GM21528 (cell line): Measurements from ENCODE around the gene IBTK.
A peak's percentile ranks its signal among the peaks of the same experiment; 100 is the strongest.
"Not testable (repeated sequence)": the region's sequence is repeated elsewhere in the genome, so short reads cannot be mapped to it uniquely, and the experiment has no call there.

Experiments
- ATAC-seq: cut with Tn5 transposase; IDR thresholded peaks from one replicate; pipeline ENCODE4 v1.9.1; 2021; ENCODE audit warnings: mild to moderate bottlenecking, moderate library complexity; ENCODE audit not compliant: unreplicated experiment, low FRiP score

Gene IBTK, protein sequence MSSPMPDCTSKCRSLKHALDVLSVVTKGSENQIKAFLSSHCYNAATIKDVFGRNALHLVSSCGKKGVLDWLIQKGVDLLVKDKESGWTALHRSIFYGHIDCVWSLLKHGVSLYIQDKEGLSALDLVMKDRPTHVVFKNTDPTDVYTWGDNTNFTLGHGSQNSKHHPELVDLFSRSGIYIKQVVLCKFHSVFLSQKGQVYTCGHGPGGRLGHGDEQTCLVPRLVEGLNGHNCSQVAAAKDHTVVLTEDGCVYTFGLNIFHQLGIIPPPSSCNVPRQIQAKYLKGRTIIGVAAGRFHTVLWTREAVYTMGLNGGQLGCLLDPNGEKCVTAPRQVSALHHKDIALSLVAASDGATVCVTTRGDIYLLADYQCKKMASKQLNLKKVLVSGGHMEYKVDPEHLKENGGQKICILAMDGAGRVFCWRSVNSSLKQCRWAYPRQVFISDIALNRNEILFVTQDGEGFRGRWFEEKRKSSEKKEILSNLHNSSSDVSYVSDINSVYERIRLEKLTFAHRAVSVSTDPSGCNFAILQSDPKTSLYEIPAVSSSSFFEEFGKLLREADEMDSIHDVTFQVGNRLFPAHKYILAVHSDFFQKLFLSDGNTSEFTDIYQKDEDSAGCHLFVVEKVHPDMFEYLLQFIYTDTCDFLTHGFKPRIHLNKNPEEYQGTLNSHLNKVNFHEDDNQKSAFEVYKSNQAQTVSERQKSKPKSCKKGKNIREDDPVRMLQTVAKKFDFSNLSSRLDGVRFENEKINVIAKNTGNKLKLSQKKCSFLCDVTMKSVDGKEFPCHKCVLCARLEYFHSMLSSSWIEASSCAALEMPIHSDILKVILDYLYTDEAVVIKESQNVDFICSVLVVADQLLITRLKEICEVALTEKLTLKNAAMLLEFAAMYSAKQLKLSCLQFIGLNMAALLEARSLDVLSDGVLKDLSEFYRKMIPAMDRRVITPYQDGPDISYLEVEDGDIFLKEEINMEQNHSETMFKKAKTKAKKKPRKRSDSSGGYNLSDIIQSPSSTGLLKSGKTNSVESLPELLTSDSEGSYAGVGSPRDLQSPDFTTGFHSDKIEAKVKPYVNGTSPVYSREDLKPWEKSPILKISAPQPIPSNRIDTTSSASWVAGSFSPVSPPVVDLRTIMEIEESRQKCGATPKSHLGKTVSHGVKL (N-terminal part only)

DNA sequence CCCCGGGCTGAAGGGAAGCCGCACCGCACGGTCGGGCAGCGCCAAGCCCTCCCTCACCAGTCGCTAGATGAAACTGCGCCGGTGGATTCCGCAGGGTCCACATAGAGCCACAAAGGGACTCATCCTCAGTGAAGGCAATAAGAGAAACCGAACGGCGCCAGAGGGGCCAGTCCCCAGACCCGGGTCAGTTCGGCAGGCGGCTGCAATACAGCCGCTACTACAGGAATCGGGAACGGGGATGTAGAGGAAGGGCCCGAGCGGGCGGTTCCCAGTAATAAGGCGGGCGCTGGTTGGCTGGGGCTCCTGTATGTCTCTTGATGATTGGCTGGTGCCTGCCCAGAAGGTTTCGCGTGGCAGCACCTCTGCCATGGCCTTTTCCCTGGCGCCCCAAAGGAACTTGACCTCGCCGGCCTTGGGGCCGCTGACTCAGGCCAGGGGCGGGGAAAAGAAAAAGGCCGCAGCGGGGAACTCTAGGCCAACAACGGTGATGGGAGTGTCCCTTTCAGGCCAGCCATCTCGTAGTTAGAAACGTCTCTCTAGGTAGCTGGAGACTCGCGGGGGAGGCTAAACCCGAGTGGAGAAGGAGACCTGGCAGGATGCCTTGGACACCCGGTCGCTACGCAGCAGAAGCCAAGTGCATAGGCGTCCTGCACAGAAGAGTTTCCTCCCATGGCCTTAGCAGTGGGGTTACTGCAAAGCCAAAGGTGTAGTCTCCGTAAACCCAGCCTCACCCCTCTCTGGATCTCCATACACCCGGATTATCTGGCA is at the start of gene IBTK:
IBTK (minus strand) TSS at position 240 of the 768 bp plus-strand sequence. CDS start 7,258 bp downstream, outside the sequence.
- ATAC-seq: peak; percentile 95

DNA sequence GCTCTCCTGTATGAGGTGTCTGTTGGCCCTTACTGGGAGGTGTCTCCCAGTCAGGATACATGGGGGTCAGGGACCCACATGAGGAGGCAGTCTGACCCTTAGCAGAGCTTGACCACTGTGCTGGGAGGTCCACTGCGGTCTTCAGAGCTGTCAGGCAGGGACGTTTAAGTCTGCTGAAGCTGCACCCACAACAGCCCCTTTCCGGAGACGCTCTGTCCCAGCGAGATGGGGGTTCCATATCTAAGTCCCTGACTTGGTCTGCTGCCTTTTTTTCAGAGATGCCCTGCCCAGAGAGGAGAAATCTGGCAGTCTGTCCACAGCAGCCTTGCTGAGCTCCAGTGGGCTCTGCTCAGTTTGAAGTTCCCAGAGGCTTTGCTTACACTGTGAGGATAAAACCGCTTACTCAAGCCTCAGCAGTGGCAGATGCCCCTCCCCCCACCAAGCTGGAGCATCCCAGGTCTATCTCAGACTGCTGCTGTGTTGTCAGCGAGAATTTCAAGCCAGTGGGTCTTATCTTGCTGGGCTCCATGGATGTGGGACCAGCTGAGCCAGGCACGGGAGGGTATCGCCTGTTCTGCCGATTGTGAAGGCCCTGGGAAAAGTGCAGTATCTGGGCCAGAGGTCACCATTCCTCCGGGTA is 36.3 kb upstream of the IBTK start:
- ATAC-seq: no peak

DNA sequence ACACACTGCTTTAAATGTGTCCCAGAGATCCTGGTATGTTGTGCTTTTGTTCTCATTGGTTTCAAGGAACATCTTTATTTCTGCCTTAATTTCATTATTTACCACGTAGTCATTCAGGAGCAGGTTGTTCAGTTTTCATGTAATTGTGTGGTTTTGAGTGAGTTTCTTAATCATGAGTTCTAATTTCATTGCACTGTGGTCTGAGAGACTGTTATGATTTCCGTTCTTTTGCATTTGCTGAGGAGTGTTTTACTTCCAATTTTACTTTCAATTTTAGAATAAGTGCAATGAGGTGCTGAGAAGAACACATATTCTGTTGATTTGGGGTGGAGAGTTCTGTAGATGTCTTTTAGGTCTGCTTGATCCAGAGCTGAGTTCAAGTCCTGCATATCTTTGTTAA is 34.0 kb upstream of the IBTK start:
- not testable (repeated sequence) for ATAC-seq

DNA sequence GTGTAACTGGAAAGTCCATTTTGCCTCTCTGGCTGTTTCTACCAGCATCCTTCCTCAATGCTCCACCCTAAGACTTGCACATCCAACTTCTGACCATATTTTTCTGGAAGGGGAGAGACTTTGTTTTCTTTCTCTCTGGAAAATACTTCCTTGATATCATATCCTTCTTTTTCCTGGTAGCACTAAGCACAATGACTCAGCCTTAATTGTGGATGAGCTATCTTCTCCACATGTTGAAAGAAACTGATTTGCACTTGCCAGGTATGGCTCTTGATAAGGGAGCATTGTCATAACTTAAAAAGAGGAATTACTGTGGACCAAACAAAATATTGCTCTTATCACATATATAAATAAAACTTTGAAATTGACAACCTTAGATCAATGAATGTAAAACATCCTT is 30.1 kb upstream of the IBTK start:
- no peak for ATAC-seq

DNA sequence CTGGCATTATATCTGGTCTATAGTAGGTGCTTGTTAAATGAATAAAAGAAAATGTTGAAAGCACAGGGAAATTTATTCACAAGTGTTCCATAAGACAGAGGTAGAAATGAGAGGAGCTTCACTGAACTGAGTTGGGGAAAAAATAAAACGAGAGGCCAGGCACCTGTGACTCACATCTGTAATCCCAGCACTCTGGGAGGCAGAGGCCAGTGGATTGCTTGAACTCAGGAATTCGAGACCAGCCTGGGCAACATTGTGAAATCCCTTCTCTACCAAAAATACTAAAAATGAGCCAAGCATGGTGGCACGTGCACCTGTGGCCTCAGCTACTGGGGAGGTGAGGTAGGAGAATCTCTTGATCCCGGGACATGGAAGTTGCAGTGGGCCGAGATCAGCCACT is 28.1 kb upstream of the IBTK start:
- no peak for ATAC-seq

DNA sequence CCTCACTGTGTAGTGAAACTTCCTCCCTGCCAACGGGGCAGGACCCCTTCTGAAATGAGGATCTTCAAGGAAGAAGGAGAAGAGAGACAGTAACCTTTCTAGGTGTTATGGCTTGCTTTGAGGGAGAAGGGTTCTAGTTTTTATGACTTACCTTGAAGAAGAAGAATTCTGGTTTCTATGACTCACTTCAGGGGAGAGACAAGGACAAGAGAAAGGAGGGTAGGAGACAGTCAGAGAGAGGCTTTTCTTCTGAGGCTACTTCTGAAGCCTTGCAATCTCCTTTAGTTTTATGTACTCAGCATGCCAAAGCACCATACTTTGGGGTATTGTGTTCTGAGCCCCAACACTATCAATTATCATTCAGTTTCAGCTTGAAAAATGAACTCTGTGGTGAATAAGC is 25.8 kb upstream of the IBTK start:
- no peak for ATAC-seq

DNA sequence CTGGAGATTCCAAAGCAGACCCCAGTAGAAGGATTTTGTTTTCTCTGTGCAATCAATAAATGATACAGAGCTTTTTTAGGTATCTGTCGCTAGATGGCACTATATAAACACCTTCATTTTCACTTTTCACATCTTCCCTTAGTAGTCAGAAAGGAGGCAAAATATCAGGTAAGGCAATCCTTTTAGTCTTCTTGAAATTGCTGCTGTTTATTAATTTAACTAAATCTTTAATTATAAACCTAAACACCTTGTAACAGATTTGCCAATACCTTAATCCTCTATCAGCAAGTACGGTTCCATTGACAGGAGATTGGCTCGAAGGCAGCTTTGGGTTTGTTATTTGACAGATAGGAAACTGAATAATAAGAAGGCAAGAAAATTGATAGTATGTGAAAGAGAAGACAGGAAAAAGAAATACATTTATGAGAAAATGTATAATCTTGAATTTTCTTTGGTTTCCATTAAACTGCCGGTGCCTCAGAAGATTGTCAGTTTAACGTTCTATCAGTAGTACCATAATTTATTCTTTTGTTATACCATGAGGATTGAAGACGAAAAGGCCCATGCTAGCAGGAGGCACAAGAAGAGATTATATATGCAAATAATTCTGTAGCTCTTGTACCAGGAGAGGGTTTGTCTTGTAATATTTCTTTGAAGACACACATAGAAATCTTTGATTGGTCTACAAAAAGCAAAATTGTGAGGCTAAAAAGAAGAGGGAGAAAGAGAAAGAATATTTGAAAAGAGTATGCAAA is 23.5 kb upstream of the IBTK start:
- ATAC-seq: peak; percentile 54

DNA sequence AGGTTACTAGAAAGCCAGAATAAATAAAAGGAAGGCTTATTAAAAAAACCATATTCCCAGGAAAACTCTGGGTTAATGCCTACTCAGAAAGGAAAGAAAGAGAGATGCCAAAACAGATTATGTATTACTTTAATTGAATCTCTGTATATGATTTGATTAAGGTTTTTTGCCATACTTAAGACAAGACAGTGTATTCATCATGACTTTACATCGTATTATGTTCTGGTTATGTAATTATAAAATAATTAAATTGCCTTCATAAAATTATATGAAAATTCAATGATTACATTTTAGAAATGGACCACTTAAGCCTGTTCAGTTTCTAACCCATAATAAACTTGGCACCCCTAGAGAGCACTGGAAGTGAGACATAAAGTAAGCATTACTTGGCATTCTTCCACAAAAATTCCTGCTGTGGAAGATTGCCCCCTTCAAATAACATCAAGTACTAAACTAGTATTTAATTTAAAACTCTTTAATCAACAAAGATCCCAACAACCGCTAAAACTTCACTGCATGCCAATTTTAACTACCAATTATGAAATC is 20.8 kb upstream of the IBTK start:
- ATAC-seq: no peak

DNA sequence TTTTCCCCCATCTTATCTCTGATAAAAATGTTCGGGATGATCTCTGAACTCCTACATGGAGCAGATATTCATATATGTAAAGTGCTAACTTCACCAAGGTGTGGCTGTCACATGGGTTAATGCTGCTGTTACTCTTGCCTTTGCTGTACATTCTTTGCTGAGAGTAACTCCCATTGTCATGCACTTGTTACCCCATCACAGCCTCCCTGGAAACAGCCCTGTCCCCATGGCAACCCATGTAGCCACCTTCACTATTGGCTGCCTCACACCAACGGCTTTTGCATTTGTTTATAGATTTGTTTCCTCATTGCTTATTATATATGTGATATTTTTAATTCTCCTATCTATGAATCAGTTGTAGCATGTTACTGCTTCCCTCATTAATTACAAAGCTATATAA is 17.3 kb upstream of the IBTK start:
- ATAC-seq: no peak

DNA sequence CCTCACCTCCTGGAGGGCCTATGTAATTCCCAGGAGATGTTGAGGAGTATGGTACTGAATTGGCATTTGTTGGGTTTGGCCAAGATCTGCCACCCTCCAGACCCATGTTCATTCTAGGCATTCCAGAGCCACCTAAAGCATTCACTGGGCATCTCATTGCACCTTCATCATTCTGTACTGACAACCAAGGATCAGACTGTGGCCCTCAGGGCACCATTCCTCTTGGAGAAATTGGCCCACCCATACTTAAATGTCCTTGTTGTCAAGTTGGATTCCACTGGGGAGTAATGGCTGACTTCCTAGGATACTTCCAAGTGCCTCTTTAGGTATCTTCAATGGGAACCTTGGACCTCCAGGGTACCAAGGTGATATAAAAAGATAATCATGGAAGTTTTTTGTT is 16.8 kb upstream of the IBTK start:
- ATAC-seq: no peak

DNA sequence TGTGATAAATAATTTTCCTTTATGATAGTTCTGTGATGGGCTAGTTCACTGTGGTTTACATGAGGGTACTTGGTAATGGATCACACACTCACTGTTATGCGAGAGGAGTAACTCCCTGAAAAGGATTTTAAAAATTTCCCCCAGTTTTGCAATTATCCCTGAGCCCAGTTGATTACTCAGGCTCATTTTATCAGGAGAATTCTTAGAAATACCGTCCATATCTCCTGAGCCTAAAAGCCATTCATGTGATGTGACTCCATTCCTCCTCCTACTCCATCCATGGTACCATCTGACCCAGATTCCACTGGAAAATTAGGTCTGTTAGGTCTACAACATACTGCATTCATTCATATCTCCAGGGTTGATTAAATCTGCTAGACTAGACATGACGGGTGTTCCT is 16.4 kb upstream of the IBTK start:
- no peak for ATAC-seq

DNA sequence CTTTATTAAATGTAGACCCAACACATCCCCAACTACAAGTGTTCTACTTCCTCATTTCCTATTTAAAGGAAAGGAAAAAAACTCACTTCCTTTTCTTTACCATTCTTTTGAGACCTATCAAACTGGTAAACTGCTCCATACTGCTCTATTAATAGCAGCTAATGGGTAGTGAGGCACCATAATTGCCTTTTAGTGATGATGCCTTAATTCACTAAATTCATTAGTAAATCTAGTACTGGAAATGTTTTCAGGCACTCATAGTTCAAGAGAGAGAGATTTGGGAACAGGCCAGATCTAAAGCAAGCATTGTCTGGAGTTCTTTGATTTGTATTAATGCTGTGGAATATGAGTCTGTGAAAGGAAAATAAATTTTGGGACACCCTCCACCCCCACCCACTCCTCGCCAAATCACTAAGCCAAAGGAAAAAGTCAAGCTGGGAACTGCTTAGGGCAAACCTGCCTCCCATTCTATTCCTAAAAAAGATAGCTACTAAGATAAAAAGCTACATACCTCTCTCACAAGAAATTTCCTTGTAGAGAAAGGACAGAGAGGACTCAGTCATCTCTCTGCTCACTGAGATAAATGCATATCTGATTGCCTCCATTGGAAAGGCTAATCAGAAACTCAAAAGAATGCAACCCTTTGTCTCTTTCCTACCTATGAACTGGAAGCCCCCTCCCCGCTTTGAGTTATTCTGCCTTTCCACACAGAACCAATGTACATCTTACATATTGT is 13.6 kb upstream of the IBTK start:
- ATAC-seq: no peak

DNA sequence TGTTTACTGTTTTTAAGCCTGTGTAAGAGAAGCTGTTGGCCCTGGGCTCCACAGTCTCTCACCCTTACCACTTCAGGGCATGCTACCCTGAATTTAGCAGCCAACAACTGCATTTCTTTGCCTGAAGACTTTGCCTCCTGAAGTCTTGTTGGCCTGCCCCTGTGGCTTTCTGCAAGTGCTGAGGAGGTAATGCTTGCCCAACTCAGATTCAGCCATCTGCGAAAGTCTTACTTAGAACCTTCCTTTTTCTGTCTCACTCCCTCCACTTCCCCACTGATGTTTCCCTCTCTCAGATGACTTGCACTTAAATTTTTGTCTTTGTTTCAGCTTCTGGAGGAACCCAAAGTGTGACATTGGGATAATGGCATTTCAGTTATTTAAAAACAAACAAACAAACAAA is 11.8 kb upstream of the IBTK start:
- ATAC-seq: no peak

DNA sequence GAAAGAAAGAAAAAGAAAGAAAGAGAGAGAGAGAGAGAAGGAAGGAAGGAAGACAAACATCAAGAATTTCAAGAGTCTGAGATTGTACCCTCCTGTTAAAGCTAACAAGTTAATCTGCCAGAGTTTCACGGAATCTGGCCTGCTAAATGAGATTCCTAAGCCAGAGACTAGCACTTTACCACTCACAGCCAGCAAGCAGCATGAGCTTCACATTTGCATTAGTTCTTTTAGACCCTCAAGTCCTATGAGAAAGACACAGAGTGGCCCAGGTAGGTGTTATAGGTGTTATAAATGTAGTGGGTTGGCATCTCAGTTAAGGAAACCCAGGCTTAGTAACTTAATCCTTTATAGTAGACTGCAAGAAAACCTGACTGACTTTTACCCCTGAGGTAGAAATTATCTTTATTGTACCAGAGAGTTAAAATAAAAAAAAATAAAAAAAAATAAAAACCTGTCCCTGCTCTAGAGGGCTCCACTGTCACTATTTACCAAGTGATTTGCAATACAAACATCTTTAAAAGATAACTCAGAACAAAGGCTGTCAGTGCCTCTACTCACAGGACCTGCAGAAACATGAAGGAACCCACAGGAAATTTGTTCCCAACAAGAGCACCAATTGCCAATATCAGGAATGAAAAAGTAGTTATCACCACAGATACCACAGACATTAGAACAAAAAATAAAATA is 9.7 kb upstream of the IBTK start:
- no peak for ATAC-seq

DNA sequence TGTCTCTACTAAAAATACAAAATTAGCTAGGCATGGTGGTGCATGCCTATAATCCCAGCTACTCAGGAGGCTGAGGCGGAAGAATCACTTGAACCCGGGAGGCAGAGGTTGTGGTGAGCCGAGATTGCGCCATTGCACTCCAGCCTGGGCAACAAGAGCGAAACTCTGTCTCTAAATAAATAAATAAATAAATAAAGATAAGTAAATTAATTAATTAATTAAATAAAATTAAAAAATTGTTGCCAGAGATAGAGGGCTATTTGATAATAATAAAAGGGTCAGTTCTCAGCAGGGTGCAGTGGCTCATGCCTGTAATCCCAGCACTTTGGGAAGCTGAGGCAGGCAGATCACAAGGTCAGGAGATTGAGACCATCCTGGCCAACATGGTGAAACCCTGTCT is 7.2 kb upstream of the IBTK start:
- ATAC-seq: not testable (repeated sequence)

DNA sequence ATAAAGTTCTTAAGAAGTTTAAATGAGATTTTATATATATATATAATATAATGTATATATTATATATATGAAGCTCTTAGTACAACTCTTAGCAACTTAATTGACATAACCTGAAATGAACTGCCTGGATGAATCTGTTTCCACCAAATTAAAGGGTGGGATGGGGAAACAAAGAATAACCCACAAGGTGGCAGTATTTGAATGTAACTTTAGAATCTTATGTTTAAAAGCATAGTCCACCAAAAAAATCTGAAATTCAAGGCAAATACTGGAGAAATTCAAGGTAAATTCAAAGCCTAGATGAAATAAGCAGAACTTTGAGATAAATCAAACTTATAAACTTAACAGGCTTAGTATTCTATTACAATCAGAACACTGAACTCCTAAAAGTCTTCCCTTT is 4.4 kb upstream of the IBTK start:
- no peak for ATAC-seq

DNA sequence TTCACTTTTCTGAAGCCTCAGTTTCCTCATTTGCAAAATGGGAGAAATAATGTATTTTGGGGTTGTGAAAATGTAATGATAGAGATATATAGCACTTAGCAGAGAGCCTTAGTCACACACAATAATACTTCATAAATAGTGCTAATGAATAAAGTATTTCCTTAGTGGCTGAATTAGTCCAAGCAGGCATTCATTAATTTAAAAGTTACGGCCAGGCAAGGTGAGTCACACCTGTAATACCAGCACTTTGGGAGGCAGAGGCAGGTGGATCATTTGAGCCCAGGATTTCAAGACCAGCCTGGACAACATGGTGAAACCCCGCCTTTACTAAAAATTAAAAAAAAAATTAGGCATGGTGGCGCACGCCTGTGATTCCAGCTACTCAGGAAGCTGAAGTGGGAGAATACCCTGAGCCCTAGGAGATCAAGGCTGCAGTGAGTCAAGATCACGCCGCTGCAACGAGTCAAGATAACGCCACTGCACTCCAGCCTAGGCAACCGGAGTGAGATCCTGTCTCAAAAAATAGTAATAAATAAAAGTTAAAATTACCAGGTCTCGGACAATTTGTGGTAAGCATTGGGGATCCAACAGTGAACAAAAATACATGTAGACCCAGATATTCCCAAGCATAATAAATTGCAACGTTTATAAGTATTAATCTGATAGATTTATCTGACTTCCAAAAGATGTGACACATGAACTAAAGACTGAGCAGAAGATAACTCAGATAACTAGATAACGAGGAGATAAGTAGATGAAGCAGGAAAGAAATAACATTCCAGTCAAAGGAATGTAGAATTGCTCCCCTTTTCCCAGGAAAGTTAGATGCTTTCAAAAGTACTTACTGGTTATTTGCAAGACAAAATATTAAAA is 2.1 kb upstream of the IBTK start:
- ATAC-seq: no peak
